Right lobe of liver (tissue), 6 donors: ENCODE results near the gene AKAP7. TPM values are rescaled to one million over a fixed set of nuclear protein-coding genes. Genes with fewer than 3 reads are reported as not detected.

ENCODE experiments used
- ATAC-seq, 4 donors: fragments of 200-7000 bp; cut with Tn5 transposase; one replicate each; pipeline ENCODE4 v1.9.1; 2020; ENCODE audit warnings: mild to moderate bottlenecking in 4 of 4, moderate library complexity in 4 of 4
- DNase-seq, 3 donors: peaks; one replicate each; pipeline ENCODE4 v3.0.0-alpha.2; 2020
- H3K27ac ChIP-seq, 3 donors: fragments of 200-600 bp; one replicate each; pipeline ENCODE4 v1.8.0; 2022
- H3K27me3 ChIP-seq, 2 donors: fragments of 200-600 bp; one replicate each; pipeline ENCODE4 v1.8.0; 2022
- H3K36me3 ChIP-seq, 4 donors: fragments of 200-600 bp; sonication (generic) in 1 of 4; one replicate each; pipeline versions ENCODE4 v1.5.1 to v1.8.0; 2017 to 2022; ENCODE audit warnings: control low read depth in 1 of 4
- H3K4me1 ChIP-seq, 4 donors: fragments of 200-600 bp; sonication (generic) in 1 of 4; one replicate each; pipeline versions ENCODE4 v1.5.1 to v1.8.0; 2017 to 2022; ENCODE audit warnings: control low read depth in 1 of 4
- H3K4me3 ChIP-seq, 3 donors: fragments of 200-600 bp; one replicate each; pipeline ENCODE4 v1.8.0; 2022
- H3K9me3 ChIP-seq, 4 donors: fragments of 200-600 bp; sonication (generic) in 1 of 4; one replicate each; pipeline versions ENCODE4 v1.5.1 to v1.8.0; 2017 to 2022; ENCODE audit warnings: control low read depth in 1 of 4
- POLR2A ChIP-seq: fragments of 450-650 bp; IDR thresholded peaks from one replicate; pipeline ENCODE4 v1.6.1; 2017; ENCODE audit warnings: antibody characterized with exemption, mild to moderate bottlenecking
- WGBS: methylation state at CpG from one replicate; pipeline ENCODE4 v1.1.6; 2018; ENCODE audit warnings: low coverage, low lambda C conversion rate; ENCODE audit not compliant: insufficient coverage; ENCODE audit errors: missing lambda C conversion rate; 5-methylcytosine and 5-hydroxymethylcytosine counted together
- intact Hi-C, 2 donors: fragments of 100-400 bp; cut with DNase I; formaldehyde crosslinking; loops; one replicate each; pipeline versions ENCODE4 v1.11.2 to v1.14.1; 2022
- total RNA-seq, 6 experiments: library from RNA; depleted of rRNA in 2 of 6; stranded (reverse); fragments of >200 nt in 2 of 6; fragmentation: NEBNext Ultra II Directional in 3 of 6; extraction: Animal tissue kit (Norgen Biotek cat#: 25700) in 3 of 6; gene quantifications; one replicate each; pipeline versions ENCODE4 v1.1.0 to v1.2.4, GENCODE V29; 2016 to 2023
- TF ChIP-seq, protein P1 (sequence below), 4 donors: fragments of 200-600 bp in 3 of 4; fragments of 450-650 bp in 1 of 4; IDR thresholded peaks; one replicate each; pipeline versions ENCODE4 v1.5.1 to v1.8.0; 2016 to 2022; ENCODE audit warnings: antibody characterized with exemption in 4 of 4, mild to moderate bottlenecking in 2 of 4
- donor health status: DM: no; HTN: yes; CAD: no.
- donor health status: DM: no; HTN: no; CAD: no.
- donor health status: DM: no; HTN: no; CAD: no.
- donor health status: DM: no; HTN: yes; CAD: no.
- donor health status: DM: no; HTN: yes; CAD: no.

The AKAP7 gene
- total RNA-seq, 6 experiments from 2014 or later, result 8.6 to 16.3 (median 12.6) TPM

- DNase-seq (no peak), ATAC-seq (no peak)
- H3K9me3 ChIP-seq, result no peaks in the 10 kb centered on the region
- H3K4me1 ChIP-seq, result no peaks in the 10 kb centered on the region
- H3K36me3 ChIP-seq, result no peaks in the 10 kb centered on the region
- intact Hi-C loops, result no loop called here
- 95% methylated on average over 3 of the region's 3 CpGs for WGBS
- H3K27me3 ChIP-seq, result no peaks in the 10 kb centered on the region
- no peak overlapping the region for H3K4me3 ChIP-seq
- H3K27ac ChIP-seq, result no peak overlapping the region
- no peak for TF ChIP-seq POLR2A
- TF ChIP-seq, protein P1, sequence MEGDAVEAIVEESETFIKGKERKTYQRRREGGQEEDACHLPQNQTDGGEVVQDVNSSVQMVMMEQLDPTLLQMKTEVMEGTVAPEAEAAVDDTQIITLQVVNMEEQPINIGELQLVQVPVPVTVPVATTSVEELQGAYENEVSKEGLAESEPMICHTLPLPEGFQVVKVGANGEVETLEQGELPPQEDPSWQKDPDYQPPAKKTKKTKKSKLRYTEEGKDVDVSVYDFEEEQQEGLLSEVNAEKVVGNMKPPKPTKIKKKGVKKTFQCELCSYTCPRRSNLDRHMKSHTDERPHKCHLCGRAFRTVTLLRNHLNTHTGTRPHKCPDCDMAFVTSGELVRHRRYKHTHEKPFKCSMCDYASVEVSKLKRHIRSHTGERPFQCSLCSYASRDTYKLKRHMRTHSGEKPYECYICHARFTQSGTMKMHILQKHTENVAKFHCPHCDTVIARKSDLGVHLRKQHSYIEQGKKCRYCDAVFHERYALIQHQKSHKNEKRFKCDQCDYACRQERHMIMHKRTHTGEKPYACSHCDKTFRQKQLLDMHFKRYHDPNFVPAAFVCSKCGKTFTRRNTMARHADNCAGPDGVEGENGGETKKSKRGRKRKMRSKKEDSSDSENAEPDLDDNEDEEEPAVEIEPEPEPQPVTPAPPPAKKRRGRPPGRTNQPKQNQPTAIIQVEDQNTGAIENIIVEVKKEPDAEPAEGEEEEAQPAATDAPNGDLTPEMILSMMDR (IDR thresholded peaks at IDR 0.05), result no peak
Measured at GRCh38 chr6:131227158-131227543, 91.9 kb downstream of the AKAP7 start.

- no peak for DNase-seq
- ATAC-seq, result no peak
- no peak overlapping the region for H3K4me3 ChIP-seq
- WGBS, result 55% methylated on average over 2 of the region's 2 CpGs
- no peaks in the 10 kb centered on the region for H3K36me3 ChIP-seq
- intact Hi-C loops, result no loop called here
- H3K9me3 ChIP-seq, result no peaks in the 10 kb centered on the region
- H3K4me1 ChIP-seq, result no peaks in the 10 kb centered on the region
- H3K27ac ChIP-seq, result no peak overlapping the region
- H3K27me3 ChIP-seq, result no peaks in the 10 kb centered on the region
- TF ChIP-seq, protein P1 (IDR thresholded peaks at IDR 0.05), result no peak
- no peak for TF ChIP-seq POLR2A
Measured at GRCh38 chr6:131231103-131231502, 95.8 kb downstream of the AKAP7 start.

GRCh38 chr6:131231891-131232290 lies 96.6 kb downstream of the AKAP7 start:
- Histone ChIP-seq H3K36me3 (no peaks in the 10 kb centered on the region), H3K4me3 (no peak overlapping the region), H3K4me1 (no peaks in the 10 kb centered on the region), H3K27me3 (no peaks in the 10 kb centered on the region), H3K9me3 (no peaks in the 10 kb centered on the region), H3K27ac (no peak overlapping the region)
- DNase-seq (no peak), ATAC-seq (no peak)
- TF ChIP-seq POLR2A, result no peak
- TF ChIP-seq, protein P1 (IDR thresholded peaks at IDR 0.05), result no peak
- 85% methylated on average over 5 of the region's 5 CpGs for WGBS
- intact Hi-C loops, result no loop called here

- TF ChIP-seq POLR2A, result no peak
- TF ChIP-seq, protein P1 (IDR thresholded peaks at IDR 0.05), result no peak
- H3K4me3 ChIP-seq, result no peak overlapping the region
- no peaks in the 10 kb centered on the region for H3K27me3 ChIP-seq
- H3K4me1 ChIP-seq, result no peaks in the 10 kb centered on the region
- 85% methylated on average over 4 of the region's 4 CpGs for WGBS
- ATAC-seq (no peak), DNase-seq (no peak)
- no peaks in the 10 kb centered on the region for H3K36me3 ChIP-seq
- no peak overlapping the region for H3K27ac ChIP-seq
- H3K9me3 ChIP-seq, result no peaks in the 10 kb centered on the region
- intact Hi-C loops, result no loop called here
Measured at GRCh38 chr6:131244942-131245341, 109.7 kb downstream of the AKAP7 start.

DNA sequence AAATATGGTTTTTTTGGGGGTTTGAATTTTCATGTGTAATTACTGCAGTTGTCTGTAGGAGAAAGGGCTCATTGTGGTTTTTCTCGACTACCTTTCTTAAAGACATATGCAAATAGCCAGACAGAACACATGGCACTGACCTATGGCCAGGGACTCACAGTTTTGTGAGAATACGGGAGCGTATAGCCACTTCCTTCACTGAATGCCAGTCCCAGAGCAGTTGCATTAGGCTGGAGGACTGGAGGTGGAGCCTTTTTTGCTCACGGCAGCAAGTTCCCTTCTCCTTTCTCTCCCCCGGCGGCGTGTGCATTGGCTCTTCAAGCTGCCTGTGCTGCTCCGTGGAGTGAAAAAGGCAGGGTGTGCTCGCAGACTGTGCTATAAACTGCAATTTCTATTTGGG lies 114.9 kb downstream of the AKAP7 start:
- Histone ChIP-seq H3K27ac (no peak overlapping the region), H3K4me3 (peak overlapping the region in 2 of 3 donors; percentile 22 to 33), H3K4me1 (peaks cover 0 to 5% (median 0%) of the 10 kb centered on the region in 4 donors), H3K9me3 (no peaks in the 10 kb centered on the region), H3K36me3 (no peaks in the 10 kb centered on the region), H3K27me3 (no peaks in the 10 kb centered on the region)
- DNase-seq (peak; percentile 53 to 70 (median 60)), ATAC-seq (peak; percentile 82 to 99 (median 98))
- intact Hi-C loops, result no loop called here
- no peak for TF ChIP-seq POLR2A
- TF ChIP-seq, protein P1 (IDR thresholded peaks at IDR 0.05), result no peak
- 25% methylated on average over 9 of the region's 9 CpGs for WGBS
